GM12878 (cell line): Measurements from ENCODE around the gene MRPL44. TPM values are rescaled to one million over a fixed set of nuclear protein-coding genes. Genes with fewer than 3 reads are reported as not detected.
"Not testable (repeated sequence)": the region's sequence is repeated elsewhere in the genome, so short reads cannot be mapped to it uniquely, and the experiment has no call there.

ENCODE experiments used
- ATAC-seq: fragments of 200-7000 bp; cut with Tn5 transposase; 3 replicates; pipeline ENCODE4 v1.9.1; 2020; ENCODE audit warnings: mild to moderate bottlenecking, moderate library complexity
- BruUV-seq: library from RNA; stranded (reverse); fragments of 400-500 nt; replicated peaks from 2 replicates; lab custom pipeline; 2021; lab: Mats Ljungman, UMichigan
- CTCF ChIA-PET: fragments of 300-600 bp; sonication (Branson Sonifier 250); formaldehyde crosslinking; extraction: SDS; loops from one replicate; lab custom pipeline; 2021; ENCODE audit warnings: inconsistent platforms; lab: Yijun Ruan, JAX
- POLR2A ChIA-PET: fragments of 350-600 bp; formaldehyde crosslinking; extraction: SDS; loops from one replicate; lab custom pipeline; 2021; ENCODE audit warnings: inconsistent platforms; lab: Charles Lee
- RAD21 ChIA-PET: fragments of 300-600 bp; sonication (Branson Sonifier 250); formaldehyde crosslinking; loops from one replicate; lab custom pipeline; 2023; ENCODE audit warnings: antibody characterized with exemption; ENCODE audit not compliant: unreplicated experiment; lab: Charles Lee
- SMC1A ChIA-PET: fragments of 300-600 bp; sonication (Branson Sonifier 250); formaldehyde crosslinking; loops from one replicate; lab custom pipeline; 2023; ENCODE audit not compliant: unreplicated experiment, uncharacterized antibody; lab: Charles Lee
- DNase-seq: peaks from one replicate; pipeline ENCODE4 v3.0.0-alpha.2; 2011; ENCODE audit warnings: low read depth, low spot score
- FAIRE-seq: peaks from 3 replicates; lab custom pipeline; 2011; peaks lifted over from hg19 to GRCh38; lab: Jason Lieb, UNC
- H2AFZ ChIP-seq: 2 replicates; pipeline ENCODE4 v1.6.0; 2011; ENCODE audit warnings: low read depth, low read length, control low read depth; ENCODE audit not compliant: control insufficient read depth
- H3K27ac ChIP-seq: 2 replicates; pipeline ENCODE4 v1.5.1; 2011; ENCODE audit warnings: control low read depth; ENCODE audit not compliant: control insufficient read depth, insufficient read depth
- H3K27me3 ChIP-seq, 2 experiments: replicated peaks in 1 of 2; 2 replicates each; pipeline versions ENCODE4 v1.6.0 to v1.6.1; 2011; ENCODE audit warnings: low read length in 1 of 2; ENCODE audit not compliant: control insufficient read depth in 2 of 2, insufficient read depth in 2 of 2
- H3K36me3 ChIP-seq, 2 experiments: 2 replicates each; pipeline ENCODE4 v1.5.1; 2011; ENCODE audit warnings: low read length in 1 of 2; ENCODE audit not compliant: control insufficient read depth in 2 of 2, insufficient read depth in 2 of 2
- H3K4me1 ChIP-seq: 2 replicates; pipeline ENCODE4 v1.6.1; 2011; ENCODE audit warnings: mild to moderate bottlenecking, low read length, moderate library complexity, mixed read lengths; ENCODE audit not compliant: control insufficient read depth, insufficient read depth
- H3K4me2 ChIP-seq: 2 replicates; pipeline ENCODE4 v1.6.0; 2011; ENCODE audit warnings: control low read depth; ENCODE audit not compliant: control insufficient read depth, insufficient read depth
- H3K4me3 ChIP-seq: fragments of 200-600 bp; sonication (generic); 2 replicates; pipeline ENCODE4 v1.5.1; 2016
- H3K79me2 ChIP-seq: 2 replicates; pipeline ENCODE4 v1.6.0; 2011; ENCODE audit warnings: low read length; ENCODE audit not compliant: control insufficient read depth, insufficient read depth
- H3K9ac ChIP-seq: 2 replicates; pipeline ENCODE4 v1.8.0; 2011; ENCODE audit warnings: low read length, control low read depth, mixed read lengths; ENCODE audit not compliant: control insufficient read depth, insufficient read depth
- H3K9me3 ChIP-seq: replicated peaks from 3 replicates; pipeline ENCODE4 v1.5.1; 2011; ENCODE audit warnings: mild to moderate bottlenecking, low read length; ENCODE audit not compliant: control insufficient read depth, insufficient read depth
- H4K20me1 ChIP-seq: 2 replicates; pipeline ENCODE4 v1.6.0; 2011; ENCODE audit not compliant: control insufficient read depth, insufficient read depth
- BHLHE40 ChIP-seq, 2 experiments: fragments of 450-650 bp in 1 of 2; IDR thresholded peaks; 2 replicates each; pipeline ENCODE4 v1.6.1; 2011 to 2017; ENCODE audit warnings: low read depth in 2 of 2, borderline replicate concordance in 1 of 2, improper control_type of control experiment in 1 of 2, low read length in 1 of 2, mild to moderate bottlenecking in 1 of 2
- CBX5 ChIP-seq: sonication (generic); IDR thresholded peaks from 2 replicates; pipeline ENCODE4 v1.6.1; 2016; ENCODE audit warnings: low read depth, moderate library complexity, mild to moderate bottlenecking, inconsistent platforms
- CHD2 ChIP-seq: IDR thresholded peaks from 2 replicates; pipeline ENCODE4 v1.6.1; 2011; ENCODE audit warnings: low read depth, low read length, improper control_type of control experiment, borderline replicate concordance
- IKZF1 ChIP-seq: fragments of 450-650 bp; conservative IDR thresholded peaks from 2 replicates; pipeline ENCODE4 v1.6.1; 2017; ENCODE audit warnings: antibody characterized with exemption, mild to moderate bottlenecking
- IKZF2 ChIP-seq, 2 experiments: fragments of 450-650 bp; IDR thresholded peaks; 2 replicates each; pipeline ENCODE4 v1.6.1; 2017; ENCODE audit warnings: mild to moderate bottlenecking in 2 of 2, moderate library complexity in 2 of 2
- MEF2B ChIP-seq: fragments of 450-650 bp; IDR thresholded peaks from 2 replicates; pipeline ENCODE4 v1.6.1; 2018; ENCODE audit warnings: mild to moderate bottlenecking, moderate library complexity; ENCODE audit not compliant: partially characterized antibody, poor library complexity, severe bottlenecking
- RELB ChIP-seq: fragments of 450-650 bp; IDR thresholded peaks from 2 replicates; pipeline ENCODE4 v1.6.1; 2017; ENCODE audit warnings: low read depth, mild to moderate bottlenecking, moderate library complexity
- RUNX3 ChIP-seq: IDR thresholded peaks from 2 replicates; pipeline ENCODE4 v1.6.1; 2012; ENCODE audit warnings: low read length, inconsistent platforms
- SMAD1 ChIP-seq: fragments of 450-650 bp; IDR thresholded peaks from 2 replicates; pipeline ENCODE4 v1.6.1; 2018; ENCODE audit warnings: mild to moderate bottlenecking, low read depth; ENCODE audit not compliant: partially characterized antibody
- YY1 ChIP-seq: IDR thresholded peaks from 2 replicates; pipeline ENCODE4 v1.6.1; 2011; ENCODE audit warnings: low read depth, mild to moderate bottlenecking, low read length
- WGBS: methylation state at CpG from one replicate; pipeline ENCODE4 v1.1.6; 2016; ENCODE audit warnings: low lambda C conversion rate; ENCODE audit not compliant: insufficient replicate concordance, insufficient coverage; ENCODE audit errors: missing lambda C conversion rate; 5-methylcytosine and 5-hydroxymethylcytosine counted together
- in situ Hi-C: fragments of 300-500 bp; cut with MboI; formaldehyde crosslinking; loops from 9 replicates; pipeline ENCODE4 v1.14.3; 2018; ENCODE audit warnings: mixed read lengths
- intact Hi-C: fragments of 100-400 bp; cut with micrococcal nuclease; formaldehyde crosslinking; loops from one replicate; pipeline ENCODE4 v1.14.2; 2022; ENCODE audit not compliant: unreplicated experiment
- polyA plus RNA-seq, 11 experiments: library from polyadenylated mRNA; depleted of rRNA in 4 of 11; unstranded in 6 of 11; stranded (reverse) in 5 of 11; fragments of >200 nt; fragmentation: Nextera tagmentation in 4 of 11; fragmentation: Illumina TruSeq in 1 of 11; extraction: Ambion mirVana in 4 of 11; extraction: Trizol in 1 of 11; gene quantifications; 1 replicate in 1 of 11; 2 replicates in 10 of 11; pipeline versions ENCODE4 v1.2.1 to v1.2.3, GENCODE V29; 2011 to 2016; ENCODE audit warnings: inconsistent platforms in 2 of 11, missing spikeins in 2 of 11, low read depth in 1 of 11
- total RNA-seq, 4 experiments: library from RNA; depleted of rRNA in 3 of 4; stranded (reverse); fragments of >200 nt in 3 of 4; fragmentation: Illumina TruSeq in 1 of 4; extraction: Trizol in 1 of 4; gene quantifications; 2 replicates each; pipeline versions ENCODE4 v1.2.1 to v1.2.3, GENCODE V29; 2013 to 2021
- TF ChIP-seq, protein P1 (sequence below): fragments of 450-650 bp; IDR thresholded peaks from 2 replicates; pipeline ENCODE4 v1.6.1; 2017; ENCODE audit warnings: mild to moderate bottlenecking, low read depth, inconsistent platforms; ENCODE audit not compliant: poor library complexity, severe bottlenecking
- TF ChIP-seq, protein P2 (sequence below): IDR thresholded peaks from 2 replicates; pipeline ENCODE4 v1.6.1; 2012; ENCODE audit warnings: low read length, inconsistent platforms

Gene MRPL44
- total and polyA plus RNA-seq, 10 of the 15 experiments (the other 5 are each of a cell fraction or from before 2014, with no cell fraction given) = 18.3 to 44.3 (median 37.5) TPM

GRCh38 chr2:223939438-223939837 lies 17.8 kb upstream of the MRPL44 start:
- FAIRE-seq, intact Hi-C loops: not testable (repeated sequence)
- peaks cover 21% of the 10 kb centered on the region for H3K4me1 ChIP-seq

More at GRCh38 chr2:223939438-223939837, 17.8 kb upstream of the MRPL44 start:
- H3K9ac ChIP-seq, H3K27me3 ChIP-seq, in situ Hi-C loops, H3K9me3 ChIP-seq, H3K4me3 ChIP-seq, H3K4me2 ChIP-seq, H3K36me3 ChIP-seq, H2AFZ ChIP-seq, H4K20me1 ChIP-seq, BruUV-seq, DNase-seq: not testable (repeated sequence)
- WGBS = 50% methylated on average over 2 of the region's 2 CpGs
- H3K27ac ChIP-seq = 0 out of 2 replicates have a peak overlapping the region, but pooled peaks have one; percentile 15
- peaks cover 64% of the 10 kb centered on the region for H3K79me2 ChIP-seq
- RAD21 ChIA-PET = interaction anchor here (0.8 to 2.8 kb wide), 2 partner anchors 43 to 44 kb away, joined by 3 to 17 read pairs; no protein-coding TSS in a partner anchor
- CTCF ChIA-PET = interaction anchor here (2.0 to 2.4 kb wide), 2 partner anchors 22 to 54 kb away, joined by 5 to 8 read pairs; no protein-coding TSS in a partner anchor
- TF ChIP-seq, protein P1, sequence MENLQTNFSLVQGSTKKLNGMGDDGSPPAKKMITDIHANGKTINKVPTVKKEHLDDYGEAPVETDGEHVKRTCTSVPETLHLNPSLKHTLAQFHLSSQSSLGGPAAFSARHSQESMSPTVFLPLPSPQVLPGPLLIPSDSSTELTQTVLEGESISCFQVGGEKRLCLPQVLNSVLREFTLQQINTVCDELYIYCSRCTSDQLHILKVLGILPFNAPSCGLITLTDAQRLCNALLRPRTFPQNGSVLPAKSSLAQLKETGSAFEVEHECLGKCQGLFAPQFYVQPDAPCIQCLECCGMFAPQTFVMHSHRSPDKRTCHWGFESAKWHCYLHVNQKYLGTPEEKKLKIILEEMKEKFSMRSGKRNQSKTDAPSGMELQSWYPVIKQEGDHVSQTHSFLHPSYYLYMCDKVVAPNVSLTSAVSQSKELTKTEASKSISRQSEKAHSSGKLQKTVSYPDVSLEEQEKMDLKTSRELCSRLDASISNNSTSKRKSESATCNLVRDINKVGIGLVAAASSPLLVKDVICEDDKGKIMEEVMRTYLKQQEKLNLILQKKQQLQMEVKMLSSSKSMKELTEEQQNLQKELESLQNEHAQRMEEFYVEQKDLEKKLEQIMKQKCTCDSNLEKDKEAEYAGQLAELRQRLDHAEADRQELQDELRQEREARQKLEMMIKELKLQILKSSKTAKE = peak; percentile 43
- TF ChIP-seq CHD2 (0 out of 2 replicates have a peak, but pooled peaks have one; percentile 33), IKZF1 (0 out of 2 replicates have a peak, but pooled peaks have one; percentile 21), SMAD1 (peak; percentile 71), RELB (peak; percentile 72), IKZF2 (IDR thresholded peaks at IDR 0.05) (peak; percentile 60 to 65; a peak in 3 of 4 replicates), MEF2B (peak; percentile 83), RUNX3 (peak; percentile 53), YY1 (peak; percentile 71; the same call in 1 of the 2 replicates), CBX5 (0 out of 2 replicates have a peak, but pooled peaks have one; percentile 50), BHLHE40 (IDR thresholded peaks at IDR 0.05; ENCODE audit: borderline replicate concordance in 1 of 2, low read depth in 2 of 2, low read length in 1 of 2) (peak in 1 of 2 experiments; percentile 49; a peak in 1 of 4 replicates)
- TF ChIP-seq, protein P2, sequence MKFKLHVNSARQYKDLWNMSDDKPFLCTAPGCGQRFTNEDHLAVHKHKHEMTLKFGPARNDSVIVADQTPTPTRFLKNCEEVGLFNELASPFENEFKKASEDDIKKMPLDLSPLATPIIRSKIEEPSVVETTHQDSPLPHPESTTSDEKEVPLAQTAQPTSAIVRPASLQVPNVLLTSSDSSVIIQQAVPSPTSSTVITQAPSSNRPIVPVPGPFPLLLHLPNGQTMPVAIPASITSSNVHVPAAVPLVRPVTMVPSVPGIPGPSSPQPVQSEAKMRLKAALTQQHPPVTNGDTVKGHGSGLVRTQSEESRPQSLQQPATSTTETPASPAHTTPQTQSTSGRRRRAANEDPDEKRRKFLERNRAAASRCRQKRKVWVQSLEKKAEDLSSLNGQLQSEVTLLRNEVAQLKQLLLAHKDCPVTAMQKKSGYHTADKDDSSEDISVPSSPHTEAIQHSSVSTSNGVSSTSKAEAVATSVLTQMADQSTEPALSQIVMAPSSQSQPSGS = peak; percentile 38; the same call in 1 of the 2 replicates
- SMC1A ChIA-PET = interaction anchor here (0.6 to 3.5 kb wide), 5 partner anchors 18 to 242 kb away, joined by 3 to 19 read pairs (median 3); partner anchors contain the start of gene MRPL44
- POLR2A ChIA-PET = interaction anchor here (0.6 kb wide), 1 partner anchor 44 kb away, joined by 3 read pairs; no protein-coding TSS in a partner anchor
- peak; percentile 44 for ATAC-seq
